NCI-H345 treated with DMSO at 0.1 percent for 48 hours (cell line): ENCODE data around the gene TBX21.

Experiments used
- DNase-seq: peaks from one replicate; lab custom pipeline; 2025; ENCODE audit not compliant: unreplicated experiment; lab: John Stamatoyannopoulos, UW

Gene TBX21

DNA sequence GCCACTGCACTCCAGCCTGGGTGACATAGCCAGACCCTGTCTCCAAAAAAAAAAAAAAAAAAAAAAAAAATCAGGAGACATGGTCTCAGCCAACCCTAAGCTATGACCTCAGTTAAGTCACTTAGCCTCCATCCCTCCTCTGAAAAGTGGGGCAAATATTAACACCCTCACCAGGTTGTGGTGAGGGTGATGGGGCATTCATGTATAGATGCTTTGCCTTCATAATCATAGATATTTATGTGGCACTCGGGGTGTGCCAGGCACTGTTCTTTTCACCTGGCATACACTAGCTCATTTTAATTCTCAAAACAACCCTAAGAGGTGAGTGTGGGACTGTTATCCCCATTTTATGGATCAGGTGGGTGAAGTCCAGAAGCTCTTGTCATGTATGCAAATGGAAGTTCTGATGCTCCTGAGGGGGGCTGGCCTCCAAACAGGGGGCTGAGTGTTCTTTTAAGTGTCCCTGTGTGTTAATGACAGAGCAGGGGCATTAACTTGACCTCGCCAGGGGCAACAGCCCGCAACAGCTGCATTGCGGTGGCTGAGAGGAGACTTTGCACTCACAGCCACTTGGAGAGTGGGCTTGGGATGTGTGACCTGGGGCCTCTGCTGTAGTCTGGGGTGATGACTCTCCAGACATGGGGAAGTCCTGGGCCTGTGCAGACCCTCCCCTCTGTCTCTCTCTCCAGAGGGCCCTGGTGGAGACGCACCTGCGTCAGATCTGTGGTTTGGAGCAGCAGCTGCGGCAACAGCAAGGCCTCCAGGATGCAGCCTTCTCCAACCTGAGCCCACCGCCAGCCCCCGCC lies 34.9 kb upstream of the TBX21 start:
- DNase-seq: no peak

DNA sequence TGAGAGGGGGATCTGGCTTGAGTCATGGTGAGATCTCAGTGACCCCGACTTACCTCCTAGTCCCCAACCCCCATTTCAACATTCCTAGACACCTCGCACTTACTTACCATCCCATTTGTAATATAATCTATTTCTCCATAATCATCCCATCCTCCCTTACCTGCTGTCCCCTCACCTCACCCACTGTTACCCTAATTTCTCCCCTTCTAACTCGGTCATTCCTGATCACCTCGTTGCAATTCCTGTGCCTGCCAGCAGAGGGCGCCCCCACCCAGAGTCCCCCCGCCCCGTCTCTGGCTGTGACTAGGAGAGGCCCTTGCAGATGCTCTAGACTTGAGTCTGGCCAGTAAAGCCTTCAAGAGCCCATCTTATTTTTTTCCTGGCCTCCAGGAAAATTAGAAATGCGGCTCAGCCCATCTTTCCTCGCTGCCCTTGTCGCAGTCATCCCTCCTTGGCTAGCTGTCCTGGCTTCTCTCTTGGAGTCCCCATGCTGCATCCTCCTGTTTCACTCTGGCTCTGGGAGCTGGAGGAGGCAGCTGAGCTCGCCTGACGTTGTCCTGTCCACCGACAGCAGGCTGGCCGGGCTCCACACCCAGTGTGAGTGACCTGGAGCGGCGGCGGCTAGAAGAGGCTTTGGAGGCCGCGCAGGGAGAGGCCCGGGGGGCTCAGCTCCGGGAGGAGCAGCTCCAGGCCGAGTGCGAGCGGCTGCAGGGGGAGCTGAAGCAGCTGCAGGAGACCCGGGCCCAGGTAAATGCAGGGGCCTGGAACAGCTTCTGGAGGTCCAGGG lies 34.1 kb upstream of the TBX21 start:
- peak; percentile 35 for DNase-seq

DNA sequence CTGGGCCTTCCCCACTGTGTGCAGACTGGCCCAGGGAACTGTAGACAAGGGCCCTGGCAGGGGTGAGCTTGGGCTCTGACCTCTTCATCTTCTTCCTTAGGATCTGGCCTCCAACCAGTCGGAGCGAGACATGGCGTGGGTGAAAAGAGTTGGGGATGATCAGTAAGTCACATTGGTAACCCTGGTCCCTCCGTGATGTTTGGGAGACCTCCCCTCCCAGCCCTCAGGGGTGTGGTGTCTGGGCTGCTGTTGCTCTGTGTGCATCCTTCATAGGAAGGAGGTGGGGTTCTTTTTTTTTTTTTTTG lies 33.5 kb upstream of the TBX21 start:
- no peak for DNase-seq

DNA sequence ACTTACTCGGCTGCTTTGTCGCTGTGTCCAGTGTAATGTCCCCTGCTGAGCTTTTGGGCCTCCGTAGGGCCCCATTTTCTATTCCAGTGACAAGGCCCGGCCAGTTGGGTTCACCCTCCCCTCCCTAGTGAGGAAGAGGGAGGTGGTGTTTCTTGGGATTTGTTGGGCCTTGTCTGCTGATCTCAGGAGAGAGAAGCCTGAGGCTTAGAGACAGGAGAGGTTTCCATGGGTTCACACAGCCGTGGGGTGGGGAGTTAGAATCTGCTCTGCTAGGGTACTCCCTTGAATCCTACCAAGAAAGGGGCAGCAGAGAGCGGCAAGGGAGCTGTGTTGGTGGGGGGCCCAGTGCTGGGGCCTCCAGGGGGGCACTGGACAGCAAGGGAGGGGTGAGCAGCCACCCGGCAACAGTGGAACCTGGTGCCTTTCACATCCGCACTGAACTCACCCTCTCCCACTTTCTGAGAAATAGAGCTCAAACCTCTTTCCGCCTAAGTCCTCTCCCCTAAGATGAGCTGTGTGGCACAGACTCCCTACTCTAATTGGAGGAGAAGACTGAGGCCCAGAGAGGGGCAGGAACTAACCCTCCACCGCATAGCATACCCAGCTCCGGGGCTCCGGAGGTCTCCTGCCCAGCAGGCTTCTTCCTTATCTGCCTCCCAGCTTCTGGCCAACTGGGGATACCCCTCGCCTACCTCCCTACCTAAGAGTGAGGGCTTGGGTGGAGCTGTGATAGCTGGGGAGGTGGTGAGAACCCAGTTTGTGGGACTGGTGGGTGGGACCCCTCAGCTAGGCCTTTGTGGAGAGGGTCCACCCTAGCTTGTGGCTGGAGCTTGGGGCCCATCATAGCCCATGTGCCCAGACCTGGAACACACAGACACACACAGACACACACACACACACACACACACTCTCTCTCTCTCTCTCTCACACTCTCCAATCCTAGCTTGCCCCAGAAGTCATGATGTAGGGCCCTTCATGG lies 32.3 kb upstream of the TBX21 start:
- no peak for DNase-seq

DNA sequence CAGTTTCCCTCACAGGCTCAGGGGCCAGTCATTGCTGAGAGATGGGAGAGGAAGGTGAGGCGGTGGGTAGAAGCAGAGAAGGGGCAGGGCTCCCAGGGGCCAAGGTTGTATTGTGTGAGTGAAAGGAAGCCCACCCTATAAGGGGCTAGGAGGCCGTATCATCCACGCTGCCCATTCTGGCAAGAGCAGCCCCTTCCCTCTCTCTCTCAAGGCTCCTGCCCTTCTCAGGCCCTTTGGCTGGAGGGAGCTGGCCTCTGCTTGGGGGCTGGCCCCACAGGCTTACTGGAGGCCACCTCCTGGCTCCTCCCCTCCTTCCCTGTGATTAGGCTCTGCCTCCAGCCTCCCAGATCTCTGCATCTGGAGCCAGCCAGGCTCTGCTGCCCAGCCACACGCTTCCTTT lies 31.4 kb upstream of the TBX21 start:
- no peak for DNase-seq

DNA sequence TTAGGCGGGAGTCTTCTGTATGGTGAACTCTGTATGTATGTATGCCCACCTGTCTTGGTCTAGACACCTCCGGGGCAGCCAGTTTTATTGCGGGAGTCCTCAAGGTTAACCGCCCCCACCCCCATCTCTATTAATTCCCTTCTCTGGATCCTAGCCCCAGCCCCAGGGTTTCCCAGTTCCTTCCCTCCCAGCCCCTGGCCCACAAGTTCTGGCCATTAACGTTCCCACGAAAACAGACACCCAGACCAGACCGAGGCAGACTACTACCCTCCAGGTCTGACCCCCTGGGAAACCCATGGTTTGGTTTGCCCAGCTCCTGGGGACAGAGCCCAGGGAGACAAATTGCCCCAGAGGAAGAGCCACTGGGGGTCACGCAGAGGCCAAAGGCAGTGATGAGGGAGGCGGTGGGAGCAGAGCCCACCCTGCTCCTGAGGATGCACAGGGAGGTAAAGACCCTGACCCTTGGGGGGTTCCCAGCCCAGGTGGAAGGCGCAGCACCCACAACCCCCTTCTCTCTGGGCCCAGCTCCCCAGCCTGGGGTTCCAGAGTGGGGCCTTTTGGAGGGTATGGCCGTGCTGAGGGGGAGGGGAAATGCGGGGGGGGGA lies 30.5 kb upstream of the TBX21 start:
- no peak for DNase-seq

DNA sequence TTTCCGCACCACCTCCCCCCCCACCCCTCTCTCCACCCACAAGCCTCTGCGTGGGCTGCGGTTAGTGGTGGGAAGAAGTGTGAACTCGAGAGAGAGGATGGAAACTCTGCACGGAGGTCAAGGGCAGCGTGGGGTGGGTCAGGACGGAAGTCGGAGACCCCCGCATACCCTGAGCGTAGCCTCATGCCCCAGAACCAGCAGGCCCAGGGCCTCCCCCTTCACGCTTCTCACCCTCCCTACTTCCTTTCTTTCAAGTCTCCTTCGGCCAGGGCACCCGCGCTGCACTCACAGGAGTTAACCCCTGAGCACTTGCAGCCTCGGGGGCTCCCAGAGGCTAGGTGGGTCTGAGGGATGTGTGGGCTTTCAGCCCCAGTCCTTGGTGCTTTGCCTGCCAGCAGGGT lies 29.8 kb upstream of the TBX21 start:
- DNase-seq: no peak

DNA sequence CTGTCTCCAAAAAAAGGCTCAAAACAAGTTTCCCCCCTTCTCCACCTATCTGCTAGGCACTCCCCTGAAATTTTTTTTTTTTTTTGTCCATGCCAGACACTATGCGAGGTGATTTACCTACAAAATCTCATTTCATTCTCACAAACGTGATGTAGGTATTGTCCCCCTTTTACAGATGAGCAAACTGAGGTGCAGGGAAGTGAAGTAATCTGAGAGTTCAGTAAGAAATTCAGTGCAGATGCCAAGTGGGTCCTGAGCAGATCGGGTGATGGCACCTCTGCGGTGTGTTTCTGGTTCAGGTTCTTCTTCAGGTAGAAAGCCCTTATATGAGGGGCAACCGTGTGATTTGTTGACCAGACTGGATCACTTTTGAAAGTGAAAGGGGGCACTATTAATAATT lies 29.4 kb upstream of the TBX21 start:
- DNase-seq: no peak

DNA sequence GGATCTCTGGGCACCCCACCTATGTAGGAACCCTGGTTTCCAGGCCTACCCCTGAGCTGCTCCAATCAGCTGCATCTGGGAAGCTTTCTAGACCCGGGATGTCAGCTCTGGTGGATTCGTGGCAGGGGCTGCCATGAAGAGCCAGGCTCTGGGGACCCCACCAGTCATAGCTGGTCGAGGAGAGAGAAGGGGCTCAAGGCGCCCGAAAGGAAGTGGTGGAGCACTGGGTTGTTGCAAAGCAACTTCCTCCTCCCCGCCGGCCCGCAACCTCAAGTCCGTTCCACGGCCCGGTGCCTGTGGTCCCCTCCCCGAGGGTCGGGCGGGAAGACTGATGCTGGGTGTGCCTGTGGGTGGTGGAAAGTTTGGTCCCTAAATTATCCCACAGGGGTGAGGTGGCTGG lies 28.9 kb upstream of the TBX21 start:
- no peak for DNase-seq

DNA sequence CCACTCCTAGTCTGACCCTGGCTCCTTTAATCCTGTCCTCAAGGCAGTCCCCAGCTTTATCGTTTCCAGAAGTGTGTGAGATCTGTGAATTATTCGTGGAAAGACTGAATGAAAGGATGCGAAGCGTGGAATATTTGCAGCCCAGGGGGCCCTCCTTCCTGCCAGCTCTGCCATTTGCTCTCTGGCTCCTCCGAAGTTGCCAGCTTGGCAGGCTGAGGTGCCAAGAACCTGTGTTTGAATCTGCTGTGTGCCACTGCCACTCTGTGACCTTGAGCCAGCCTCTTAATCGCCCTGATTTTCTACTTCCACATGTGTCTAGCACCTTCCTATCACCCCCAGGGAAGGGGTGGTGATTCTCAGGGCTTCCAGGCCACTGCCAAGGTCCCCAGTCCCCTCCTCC lies 28.3 kb upstream of the TBX21 start:
- no peak for DNase-seq

DNA sequence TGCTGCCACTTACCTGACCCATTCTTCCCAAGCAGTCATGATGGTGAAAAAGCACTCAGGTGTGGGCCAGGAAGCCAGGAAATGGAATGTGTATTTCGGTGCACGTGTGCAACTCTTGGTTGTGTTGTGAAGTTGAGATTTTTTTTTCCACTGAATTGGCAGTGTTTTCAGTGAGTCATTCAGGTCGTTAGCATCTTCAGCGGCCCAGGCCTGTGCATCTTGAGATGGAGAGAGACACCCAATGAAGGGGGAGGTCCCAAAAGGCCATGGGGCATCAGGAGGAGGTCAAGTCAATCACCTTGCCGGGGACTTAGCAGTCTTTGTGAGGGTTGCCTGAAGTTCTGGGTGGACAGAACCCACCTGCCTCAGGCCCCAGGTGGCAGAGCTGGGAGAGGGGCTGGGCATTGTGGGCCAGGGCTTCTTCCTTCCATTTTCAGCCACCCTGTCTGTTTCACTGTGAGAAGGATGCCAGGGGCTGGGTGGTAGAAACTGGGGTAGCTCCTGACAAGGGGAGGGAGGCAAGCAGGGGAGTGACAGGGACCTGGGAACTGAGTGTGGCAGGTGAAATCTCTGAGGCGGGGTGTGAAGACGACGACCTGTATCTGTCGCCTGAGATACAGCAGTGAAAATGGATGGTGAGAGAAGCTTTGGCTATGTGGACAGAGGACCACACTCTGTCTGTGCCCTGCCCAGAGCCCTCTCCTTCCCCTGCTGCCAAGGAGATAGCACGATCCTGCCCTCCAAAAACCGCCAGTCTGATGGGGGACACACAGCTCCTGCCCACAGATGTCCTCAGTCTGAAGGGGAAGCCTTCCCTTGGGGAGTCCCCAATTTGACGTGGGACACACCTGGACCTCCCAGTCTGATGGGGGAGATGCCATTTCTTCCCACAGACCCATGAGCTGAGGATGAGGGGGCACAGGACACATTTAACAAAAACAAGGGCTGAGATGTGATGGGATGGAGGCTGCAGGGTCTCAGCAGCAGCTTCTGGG lies 27.2 kb upstream of the TBX21 start:
- no peak for DNase-seq

DNA sequence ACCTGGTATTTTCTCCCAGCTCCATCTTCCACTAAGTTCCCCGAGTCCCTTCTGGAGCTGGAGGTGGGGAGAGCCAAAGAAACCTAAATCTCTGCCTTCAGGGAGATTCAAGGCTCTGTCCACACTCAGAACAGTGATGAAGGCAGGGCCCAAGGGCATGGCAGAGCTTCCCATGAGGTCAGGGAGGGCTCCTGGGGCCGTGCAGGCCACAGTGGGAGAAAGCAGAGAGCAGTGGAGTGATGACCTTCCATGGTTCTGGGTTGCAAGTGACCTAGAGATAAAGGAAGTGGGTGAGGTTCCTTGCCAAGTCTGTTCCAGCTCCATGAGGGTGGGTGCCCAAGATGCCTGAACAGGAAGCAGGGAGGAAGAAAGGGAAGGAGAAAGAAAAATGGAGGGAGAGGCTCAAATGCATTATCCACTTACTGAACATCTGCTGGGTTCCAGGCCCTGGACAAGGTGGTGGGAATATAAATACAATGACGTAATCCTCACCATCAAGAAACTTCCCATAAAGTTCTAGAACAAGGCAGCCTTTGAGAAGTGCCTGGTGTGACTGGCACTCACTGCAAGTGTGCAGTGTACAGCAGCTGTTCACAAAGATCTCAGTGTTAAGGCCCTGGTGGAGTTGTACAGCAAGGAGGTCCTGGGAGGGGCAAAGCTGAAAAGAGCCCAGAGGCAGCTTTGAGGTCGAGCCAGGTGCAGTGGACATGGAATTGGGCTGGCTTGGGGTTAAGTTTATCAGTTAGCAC lies 25.8 kb upstream of the TBX21 start:
- no peak for DNase-seq

DNA sequence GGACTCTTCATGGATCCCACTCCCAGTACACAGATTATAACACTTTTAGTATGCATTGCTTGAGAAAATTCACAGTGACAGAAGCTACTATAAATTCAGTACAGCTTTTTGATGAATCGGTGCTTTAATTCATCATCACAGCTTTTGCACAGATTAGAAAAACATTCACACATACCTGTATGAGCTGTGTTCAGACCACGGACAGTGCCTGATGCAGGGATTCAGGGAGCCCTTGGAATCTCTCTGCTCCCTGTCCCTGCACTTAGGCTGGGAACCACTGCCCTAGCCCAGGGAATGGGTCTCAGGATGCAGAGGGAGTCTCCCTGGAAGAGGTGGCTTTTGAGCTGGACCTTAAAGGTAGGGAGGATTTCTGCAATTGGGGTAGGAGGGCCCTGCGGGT lies 25.2 kb upstream of the TBX21 start:
- DNase-seq: no peak

DNA sequence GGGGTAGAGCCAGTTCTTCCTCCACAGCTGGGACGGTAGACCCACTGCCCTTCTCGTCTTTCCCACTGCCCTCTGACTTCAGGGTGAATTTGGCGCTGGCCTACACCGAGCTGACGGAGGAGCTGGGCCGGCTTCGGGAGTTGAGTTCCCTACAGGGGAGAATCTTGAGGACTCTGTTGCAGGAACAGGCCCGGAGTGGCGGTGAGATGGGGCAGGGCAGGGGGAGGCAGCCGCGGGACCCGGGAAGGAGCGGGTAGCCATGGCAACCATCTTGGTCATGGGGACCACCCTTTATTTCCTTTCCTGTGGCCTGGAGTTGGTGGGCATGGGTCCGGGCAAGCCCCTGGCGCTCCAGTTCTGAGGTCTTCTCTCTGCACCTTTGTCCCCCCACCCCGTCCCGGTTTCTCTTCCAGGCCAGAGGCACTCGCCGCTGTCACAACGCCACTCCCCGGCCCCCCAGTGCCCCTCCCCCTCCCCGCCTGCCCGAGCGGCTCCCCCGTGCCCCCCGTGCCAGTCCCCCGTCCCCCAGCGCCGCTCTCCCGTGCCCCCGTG lies 24.6 kb upstream of the TBX21 start:
- DNase-seq: no peak

DNA sequence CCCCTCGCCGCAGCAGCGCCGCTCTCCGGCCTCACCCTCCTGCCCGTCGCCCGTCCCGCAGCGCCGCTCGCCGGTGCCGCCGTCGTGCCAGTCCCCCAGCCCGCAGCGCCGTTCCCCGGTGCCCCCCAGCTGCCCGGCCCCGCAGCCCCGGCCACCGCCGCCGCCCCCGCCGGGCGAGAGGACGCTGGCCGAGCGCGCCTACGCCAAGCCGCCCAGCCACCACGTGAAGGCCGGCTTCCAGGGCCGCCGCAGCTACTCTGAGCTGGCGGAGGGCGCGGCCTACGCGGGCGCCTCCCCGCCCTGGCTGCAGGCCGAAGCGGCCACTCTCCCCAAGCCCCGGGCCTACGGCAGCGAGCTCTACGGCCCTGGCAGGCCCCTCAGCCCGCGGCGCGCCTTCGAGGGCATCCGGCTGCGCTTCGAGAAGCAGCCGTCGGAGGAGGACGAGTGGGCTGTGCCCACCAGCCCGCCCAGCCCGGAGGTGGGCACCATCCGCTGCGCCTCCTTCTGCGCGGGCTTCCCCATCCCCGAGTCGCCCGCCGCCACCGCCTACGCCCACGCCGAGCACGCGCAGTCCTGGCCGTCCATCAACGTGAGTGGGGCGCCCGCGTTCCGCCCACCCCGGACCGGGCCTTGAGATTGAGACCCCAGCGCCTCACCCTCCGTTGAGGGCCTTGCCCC lies 24.0 kb upstream of the TBX21 start:
- no peak for DNase-seq

DNA sequence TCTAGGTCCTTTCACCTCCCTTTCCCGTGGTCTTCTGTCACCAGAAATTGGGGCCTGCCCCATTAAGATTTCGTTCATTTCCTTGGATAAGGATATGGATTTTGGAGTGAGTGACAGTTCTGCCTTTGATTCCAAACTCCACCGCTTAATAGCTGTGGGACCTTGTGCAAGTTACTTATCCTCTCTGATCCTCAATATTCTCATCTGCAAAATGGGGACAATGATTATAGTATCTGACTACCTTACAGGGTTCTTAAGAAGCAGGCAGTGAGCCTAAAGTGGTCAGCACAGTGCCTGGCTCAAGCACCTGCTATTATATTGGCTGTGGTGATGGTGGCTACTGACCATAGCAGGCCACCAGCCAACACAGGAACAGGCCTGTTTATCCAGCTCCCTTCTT lies 23.4 kb upstream of the TBX21 start:
- DNase-seq: no peak

DNA sequence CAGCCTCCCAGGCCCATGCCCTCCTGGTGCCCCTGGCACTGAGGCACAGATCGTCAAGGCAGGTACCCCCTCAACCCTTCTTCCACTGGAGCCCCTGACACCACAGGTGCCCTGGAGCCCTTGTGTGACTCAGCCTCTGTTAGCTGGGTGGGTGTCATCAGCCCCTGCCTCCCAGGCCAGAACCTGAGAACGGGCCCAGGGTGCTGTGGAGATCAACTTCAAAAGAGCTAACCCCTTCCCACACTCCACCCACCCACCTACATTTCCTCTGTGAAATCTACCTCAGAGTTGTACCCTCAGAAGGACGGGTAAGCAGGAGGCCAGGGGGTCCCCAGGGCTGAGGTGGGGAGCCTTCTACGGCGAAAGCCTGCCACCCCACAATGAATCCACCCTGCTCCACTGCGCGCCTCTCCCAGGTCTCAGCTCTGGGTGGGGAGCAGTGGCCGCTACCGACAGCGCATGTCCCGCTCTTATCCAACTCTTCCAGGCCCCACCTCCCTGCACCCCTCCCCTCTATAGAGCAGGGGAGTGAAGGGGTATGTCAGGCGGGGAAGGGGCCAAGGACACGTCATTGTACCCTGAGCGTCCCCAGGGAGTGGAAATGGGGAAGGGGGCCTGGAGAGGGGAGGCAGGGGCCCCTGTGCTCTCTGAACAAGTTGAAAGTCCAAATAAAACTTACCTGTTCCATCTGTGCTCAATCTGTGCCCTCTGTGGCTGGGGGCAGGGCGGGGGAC lies 21.5 kb upstream of the TBX21 start:
- DNase-seq: no peak
